GM11168 (cell line): Measurements from ENCODE around the gene NPIPB2.
"Not testable (repeated sequence)": the region's sequence is repeated elsewhere in the genome, so short reads cannot be mapped to it uniquely, and the experiment has no call there.

Source experiments
- in situ Hi-C: fragments of 300-500 bp; cut with MboI; formaldehyde crosslinking; loops from one replicate; pipeline ENCODE4 v1.12.0; 2022; ENCODE audit warnings: low sequenced_read_pairs; ENCODE audit not compliant: unreplicated experiment

Gene NPIPB2

DNA sequence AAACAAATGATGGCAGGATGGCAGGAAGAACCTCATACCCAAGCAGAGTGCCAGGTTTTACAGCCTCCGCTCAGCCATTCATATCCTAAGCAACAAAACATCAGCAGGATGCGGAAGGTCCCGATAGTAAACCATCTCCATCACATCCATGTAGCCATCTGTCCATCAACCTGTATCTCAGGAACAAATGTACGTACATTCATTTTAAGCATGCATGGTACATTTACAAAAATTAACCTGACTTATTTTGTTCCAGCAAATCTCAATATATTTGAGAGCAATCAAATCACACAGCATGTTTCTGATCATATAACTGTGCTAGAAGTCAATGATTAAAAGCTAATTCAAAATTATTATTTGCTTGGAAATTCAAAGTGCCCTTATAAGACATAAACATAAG, at the start of gene NPIPB2:
Gene NPIPB2 (minus strand): TSS at position 101 of the 400 bp plus-strand sequence. CDS start 0 bp downstream, at position 101.
- in situ Hi-C loops, result not testable (repeated sequence)

DNA sequence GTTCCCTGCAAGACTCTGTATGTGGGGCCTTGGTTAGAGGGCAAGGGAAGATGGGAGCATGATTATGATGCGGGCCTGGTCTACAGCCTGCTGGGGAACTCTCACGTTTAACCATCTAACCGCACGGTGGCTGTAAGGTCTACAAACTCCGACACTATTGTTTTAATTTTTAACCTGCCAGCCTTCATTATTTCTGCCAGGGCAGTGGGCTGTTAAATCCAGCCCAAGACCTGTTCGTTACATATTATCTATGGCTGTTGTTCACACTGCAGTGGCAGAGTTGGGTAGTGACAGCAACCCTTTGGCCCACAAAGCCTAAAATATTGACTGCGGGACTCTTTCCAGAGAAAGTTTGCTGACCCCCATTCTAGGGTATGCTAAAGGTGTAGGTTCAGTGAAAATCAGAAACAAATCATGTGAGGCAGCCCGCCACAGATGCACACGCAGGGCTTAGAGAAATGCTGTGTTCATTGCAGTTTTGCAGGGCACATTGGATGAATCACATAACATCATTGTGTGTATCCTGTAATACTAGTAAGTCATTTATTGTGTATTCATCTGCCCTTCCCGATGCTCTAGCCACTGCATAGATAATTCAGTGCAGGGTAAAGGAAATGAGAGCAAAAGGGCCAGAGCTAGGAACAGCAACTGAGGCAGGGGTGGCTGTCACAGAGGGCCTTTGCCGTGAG, 49.0 kb upstream of the NPIPB2 start:
- in situ Hi-C loops, result no loop called here

DNA sequence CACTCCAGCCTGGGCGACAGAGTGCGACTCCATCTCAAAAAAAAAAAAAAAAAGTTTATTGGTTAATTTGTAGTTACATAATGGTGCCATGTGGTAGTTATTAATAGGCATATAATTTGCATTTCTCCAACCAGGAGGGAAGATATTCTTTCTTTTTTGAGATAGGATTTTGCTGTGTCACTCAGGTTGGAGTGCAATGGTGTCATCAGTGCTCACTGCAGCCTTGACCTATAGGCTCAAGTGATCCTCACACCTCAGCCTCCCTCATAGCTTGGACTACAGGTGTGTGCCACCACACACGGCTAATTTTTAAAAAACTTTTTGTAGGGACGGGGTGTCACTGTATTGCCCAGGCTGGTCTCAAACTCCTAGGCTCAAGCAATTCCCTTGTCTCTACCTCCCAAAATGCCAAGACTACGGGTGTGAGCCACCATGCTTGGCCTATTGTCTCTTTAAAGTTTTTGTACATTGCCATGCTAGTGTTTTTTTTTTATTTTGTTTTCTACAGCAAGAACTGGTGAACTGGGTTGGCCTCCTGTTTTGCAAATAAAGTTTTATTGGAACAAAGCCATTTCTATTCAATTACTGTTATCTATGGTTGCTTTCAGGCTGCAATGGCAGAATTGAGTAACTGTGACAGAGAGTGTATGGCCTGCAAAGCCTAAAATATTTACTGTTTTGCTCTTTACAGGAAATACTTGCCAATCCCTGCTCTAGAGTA, 46.6 kb upstream of the NPIPB2 start:
- in situ Hi-C loops, result no loop called here

DNA sequence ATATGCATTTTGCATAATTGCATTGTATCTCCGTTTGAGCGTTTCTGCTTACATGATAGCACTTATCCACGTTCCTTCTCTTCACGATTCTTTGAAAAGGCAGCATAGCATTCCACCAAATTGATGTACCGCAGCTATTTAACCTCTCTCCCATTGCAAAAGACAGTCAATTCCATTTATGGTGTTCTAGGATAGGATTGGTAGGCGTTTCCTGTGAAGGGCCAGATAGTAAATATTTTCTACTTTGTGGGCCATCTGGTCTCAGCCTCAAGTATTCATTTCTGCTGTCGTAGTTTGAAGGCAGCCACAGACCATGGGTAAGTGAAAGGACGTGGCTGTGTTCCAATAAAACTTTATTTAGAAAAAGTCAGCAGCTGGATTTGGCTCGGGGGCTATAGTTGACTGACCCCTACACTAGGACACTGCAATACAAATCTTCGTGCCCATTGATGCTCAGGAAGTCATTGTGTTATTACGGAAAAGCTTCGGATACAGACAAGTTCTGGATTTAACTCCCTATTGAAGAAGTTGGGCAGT, 44.7 kb upstream of the NPIPB2 start:
- in situ Hi-C loops, result no loop called here

DNA sequence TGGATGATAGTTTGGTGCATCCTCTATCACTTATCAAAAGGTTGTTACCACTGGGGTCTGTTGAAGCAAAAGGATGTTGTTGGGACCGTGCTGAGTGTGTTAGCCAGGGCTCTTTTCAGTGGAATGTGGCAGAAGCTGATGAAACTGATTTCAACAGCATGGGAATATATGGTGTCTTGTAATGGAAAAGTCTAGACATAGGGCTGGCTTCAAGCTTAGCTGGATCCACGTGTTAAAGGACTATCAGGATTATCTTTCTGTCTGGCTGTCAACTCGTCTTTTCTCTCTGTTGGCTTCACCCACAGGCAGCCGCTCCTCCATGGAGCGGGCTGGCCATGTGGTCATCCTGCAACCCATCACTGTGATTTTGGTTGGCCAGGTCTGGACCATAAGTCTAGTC, 43.4 kb upstream of the NPIPB2 start:
- in situ Hi-C loops, result no loop called here

DNA sequence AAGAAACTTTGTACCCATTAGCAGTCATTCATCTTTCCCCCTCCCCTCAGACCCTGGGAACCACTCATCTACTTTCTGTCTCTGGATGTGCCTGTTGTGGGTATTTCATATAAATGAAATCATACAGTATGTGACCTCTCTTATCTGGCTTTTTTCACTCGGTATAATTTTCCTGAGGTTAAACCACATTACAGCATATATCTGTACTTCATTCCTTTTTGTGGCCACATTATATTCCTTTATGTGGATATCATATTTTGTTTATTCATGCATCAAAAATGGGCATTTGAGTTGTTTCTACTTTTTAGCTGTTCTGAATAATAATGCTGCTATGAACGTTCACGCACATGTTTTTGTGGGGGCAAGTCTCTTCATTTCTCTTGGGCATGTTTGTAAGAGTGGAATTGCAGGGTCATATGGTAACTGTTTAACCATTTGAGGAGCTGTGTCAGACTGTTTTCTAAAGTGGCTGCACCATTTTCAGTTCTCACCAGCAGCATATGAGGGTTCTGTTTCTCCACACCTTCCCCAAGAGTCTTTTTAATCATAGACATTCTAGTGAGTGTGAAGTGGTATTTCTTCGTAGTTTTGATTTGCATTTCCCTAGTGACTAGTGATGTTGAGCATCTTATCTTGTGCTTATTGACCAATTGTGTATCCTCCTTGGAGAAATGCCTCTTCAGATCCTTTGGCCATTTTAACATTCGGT, 38.4 kb upstream of the NPIPB2 start:
- in situ Hi-C loops, result no loop called here

DNA sequence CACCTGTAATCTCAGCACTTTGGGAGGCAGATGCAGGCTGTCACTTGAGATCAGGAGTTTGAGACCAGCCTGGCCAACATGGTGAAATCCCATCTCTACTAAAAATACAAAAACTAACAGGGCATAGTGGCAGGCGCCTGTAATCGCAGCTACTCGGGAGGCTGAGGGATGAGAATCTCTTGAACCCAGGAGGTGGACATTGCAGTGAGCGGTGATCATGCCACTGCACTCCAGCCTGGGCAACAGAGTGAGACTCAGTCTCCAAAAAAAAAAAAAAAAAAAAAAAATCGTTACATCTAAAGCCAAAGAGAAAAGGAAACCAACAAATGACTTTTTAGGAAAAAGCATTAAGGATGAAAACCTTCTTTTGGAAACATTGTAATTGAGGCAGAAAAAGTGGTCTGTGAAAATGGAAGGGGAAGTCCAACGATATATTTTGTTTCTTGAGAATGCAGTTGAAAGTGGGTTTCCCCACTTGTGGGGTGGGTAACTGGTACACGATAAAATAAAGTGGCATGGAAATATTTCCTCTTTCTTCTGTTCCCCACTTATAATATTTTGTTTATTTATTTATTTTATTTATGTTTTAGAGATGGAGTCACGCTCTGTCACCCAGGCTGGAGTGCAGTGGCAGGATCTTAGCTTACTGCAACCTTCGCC, 37.3 kb upstream of the NPIPB2 start:
- in situ Hi-C loops, result no loop called here

DNA sequence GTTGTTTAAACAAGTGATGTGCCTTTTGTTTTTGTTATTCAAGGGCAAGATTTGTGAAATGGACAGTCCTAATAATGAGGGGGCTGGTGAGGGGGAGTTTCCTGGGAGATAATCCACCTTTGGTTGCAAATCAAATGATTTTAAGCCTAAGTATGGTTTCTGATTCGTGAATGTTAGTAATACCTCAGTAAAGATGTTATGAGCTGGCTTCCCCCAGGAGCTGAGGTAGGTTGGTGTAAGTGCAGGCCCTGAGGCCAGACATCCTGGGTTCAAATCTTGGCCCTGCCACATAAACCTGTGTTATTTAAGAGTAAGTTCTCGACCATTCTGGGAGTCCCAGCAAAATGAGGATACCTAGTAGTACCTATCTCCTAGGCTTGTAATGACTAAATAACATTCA, 36.2 kb upstream of the NPIPB2 start:
- in situ Hi-C loops, result no loop called here

DNA sequence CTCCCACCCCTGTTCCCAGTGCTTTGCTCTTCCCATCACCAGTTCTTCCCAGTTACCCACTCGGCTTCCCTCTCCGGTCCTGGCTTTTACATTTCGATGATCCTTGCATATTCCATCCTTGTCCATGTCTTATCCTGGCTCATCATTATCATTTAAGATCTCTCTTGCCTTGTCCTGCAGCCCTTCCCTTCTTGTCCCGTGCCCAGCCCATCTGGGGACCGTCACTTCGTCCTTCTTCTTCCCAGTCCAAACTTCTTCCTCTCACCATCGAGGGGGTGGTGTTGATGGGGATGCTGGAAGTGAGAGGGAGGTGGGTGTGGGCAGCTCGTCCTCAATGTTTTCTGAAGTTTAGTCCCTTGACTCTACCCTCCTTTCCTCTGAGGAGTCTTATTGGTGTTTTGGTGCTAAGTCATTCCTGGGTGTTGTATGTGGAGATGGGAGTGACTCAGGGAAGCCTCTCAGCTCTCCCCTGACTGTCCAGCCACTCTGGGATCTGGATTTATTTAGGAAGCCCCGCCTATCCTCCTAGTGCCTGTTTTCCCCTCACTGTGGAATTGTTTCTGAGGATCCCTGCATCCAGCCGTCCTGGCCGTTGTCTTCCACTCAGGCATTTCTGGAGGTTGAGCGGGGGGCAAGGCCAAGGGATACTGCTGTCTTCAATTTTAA, 35.7 kb upstream of the NPIPB2 start:
- in situ Hi-C loops, result no loop called here

DNA sequence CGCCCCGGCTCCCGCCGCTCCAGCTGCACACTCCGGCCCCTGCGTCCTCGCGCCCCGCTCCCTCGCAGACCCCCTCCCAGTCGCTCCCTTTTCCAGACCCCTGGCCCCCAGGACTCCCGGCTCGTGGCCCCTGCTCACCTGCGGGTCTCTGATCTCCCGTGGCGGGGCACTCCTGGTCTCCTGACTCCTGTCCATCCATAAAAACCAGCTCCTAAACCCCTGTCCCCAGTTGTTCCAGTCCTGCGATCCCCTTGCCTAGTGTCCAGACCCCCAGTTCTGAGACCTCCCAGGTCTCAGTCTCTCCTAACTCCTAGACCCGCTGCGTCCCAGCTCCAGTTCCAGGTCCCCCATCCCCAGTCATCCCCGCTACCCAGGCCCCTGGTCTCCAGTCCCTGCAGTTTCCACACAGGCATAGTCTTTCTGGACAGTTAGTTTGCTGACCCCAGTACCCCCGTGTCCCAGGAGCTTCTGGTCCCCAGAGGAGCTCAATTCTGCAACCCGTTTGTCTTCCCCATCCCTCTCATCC, 35.1 kb upstream of the NPIPB2 start:
- in situ Hi-C loops, result no loop called here

DNA sequence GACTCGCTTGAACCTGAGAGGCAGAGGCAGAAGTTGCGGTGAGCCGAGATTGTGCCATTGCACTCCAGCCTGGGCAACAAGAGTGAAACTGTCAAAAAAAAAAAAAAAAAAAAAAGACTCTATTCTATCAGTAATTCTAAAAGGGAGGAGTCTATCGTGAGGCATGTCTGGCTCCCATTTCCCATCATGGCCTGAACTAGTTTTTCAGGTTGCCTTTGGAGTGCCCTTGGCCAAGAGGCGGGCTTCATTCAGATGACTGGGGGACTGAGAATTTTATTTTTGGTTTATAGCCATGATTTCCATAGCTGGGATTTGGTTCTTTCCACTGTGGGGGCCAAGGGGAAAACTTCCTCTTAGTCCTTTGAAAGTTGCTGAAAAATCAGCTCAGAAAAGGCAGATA, 31.2 kb upstream of the NPIPB2 start:
- in situ Hi-C loops, result no loop called here

DNA sequence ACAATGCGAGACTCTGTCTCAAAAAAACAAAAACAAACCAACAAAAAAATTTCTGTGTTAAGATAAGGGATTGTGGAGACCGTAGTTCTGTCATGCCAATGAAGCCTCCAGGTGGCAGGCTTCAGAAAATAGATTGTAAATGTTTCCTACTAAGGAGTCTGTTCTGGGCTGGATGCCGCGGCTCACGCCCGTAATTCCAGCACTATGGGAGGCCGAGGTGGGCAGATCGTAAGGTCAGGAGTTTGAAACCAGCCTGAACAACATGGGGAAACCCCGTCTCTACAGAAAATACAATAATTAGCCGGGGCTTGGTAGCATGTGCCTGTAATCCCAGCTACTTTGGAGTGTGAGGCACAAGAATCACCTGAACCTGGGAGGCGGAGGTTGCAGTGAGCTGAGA, 30.3 kb upstream of the NPIPB2 start:
- in situ Hi-C loops, result no loop called here

DNA sequence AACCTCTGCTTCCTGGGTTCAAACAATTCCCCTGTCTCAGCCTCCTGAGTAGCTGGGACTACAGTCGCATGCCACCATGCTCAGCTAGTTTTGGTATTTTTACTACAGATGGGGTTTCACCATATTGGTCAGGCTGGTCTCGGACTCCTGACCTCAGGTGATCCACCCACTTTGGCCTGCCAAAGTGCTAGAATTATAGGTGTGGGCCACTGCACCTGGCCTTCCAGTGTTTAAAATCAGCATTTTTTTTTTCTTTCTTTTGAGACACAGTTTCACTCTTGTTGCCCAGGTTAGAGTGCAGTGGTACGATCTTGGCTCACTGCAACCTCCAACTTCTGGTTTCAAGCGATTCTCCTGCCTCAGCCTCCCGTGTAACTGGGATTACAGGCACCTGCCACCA, 28.4 kb upstream of the NPIPB2 start:
- in situ Hi-C loops, result not testable (repeated sequence)

DNA sequence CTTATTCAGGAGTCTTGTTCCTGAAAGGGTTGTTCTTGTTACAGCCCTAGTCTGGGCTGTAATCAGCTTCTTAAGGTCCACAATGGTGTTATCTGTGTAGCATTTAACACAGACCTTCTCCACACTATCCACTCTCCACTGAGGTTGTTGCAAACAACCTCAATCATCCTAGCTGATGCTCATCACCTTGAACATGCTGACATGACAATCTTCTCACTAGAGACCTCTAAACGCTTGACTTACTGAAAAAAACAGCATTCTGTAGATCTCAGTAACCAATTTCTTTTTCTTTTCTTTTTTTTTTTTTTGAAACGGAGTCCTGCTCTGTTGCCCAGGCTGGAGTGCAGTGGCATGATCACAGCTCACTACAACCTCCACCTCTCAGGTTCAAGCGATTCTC, 26.7 kb upstream of the NPIPB2 start:
- in situ Hi-C loops, result no loop called here

DNA sequence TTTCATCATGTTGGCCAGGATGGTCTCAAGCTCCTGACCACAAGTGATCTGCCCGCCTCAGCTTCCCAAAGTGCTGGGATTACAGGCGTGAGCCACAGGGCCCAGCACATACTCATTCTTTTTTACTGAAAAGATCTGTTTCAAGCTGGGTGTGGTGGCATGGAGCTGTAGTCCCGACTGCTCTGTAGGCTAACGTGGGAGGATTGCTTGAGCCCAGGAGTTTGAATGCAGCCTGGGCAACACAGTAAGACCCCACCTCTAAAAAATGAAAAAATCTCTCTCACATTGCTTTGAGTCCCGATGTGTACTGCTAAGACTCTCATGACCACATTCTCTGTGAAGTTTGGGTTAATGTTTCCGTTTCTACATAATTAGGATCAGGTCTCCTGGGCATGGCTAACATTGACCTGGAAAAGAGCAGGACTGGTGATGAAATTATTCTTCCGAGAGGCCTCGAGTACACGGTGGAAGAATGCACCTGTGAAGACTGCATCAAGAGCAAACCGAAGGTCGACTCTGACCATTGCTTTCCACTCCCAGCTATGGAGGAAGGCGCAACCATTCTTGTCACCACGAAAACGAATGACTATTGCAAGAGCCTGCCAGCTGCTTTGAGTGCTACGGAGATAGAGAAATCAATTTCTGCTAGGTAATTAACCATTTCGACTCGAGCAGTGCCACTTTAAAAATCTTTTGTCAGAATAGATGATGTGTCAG, 25.5 kb upstream of the NPIPB2 start:
- in situ Hi-C loops, result no loop called here

DNA sequence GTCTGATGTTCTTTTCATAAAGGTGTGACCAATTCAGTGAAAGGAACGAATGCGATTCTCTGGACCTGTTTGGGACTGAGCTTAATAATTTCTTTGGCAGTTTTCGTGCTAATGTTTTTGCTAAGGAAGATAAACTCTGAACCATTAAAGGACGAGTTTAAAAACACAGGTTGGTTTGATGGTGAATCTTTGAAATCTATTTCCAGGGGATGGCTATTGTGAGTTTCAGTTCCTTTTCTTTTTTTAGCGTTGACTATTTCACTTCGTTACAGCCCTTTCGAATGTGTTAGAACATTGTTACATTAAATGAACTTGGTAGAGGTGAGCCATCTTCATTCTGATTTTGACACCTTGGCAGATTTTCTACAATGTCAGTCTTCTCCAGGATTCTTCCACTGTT, 24.3 kb upstream of the NPIPB2 start:
- in situ Hi-C loops, result no loop called here

DNA sequence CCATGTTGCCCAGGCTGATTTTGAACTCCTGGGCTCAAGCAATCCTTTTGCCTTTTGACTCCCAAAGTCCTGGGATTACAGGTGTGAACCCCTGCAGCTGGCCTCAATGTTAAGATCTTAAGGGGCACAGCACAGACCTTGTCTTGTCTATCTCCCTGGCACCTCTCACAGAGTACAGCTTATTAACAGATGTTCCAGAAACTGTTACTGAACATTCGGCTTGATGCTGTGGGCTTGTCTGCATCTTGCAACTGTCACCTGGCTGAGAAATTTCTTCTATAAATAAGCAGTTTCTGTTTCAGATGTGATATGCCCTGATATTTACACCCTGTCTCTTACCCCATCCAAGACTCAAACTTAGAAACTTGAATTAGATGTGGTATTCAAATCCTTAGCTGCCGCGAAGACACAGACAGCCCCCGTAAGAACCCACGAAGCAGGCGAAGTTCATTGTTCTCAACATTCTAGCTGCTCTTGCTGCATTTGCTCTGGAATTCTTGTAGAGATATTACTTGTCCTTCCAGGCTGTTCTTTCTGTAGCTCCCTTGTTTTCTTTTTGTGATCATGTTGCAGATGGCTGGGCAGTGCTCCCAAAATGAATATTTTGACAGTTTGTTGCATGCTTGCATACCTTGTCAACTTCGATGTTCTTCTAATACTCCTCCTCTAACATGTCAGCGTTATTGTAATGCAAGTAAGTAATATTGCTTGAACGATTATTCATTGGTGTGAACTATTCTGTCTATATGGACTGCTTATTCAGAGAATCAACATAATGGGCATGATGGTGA, 23.1 kb upstream of the NPIPB2 start, which contains the start of gene TNFRSF17:
Gene TNFRSF17 (plus strand): TSS at position 450 of the 791 bp plus-strand sequence. CDS start 115 bp downstream, at position 565.
- in situ Hi-C loops, result no loop called here

DNA sequence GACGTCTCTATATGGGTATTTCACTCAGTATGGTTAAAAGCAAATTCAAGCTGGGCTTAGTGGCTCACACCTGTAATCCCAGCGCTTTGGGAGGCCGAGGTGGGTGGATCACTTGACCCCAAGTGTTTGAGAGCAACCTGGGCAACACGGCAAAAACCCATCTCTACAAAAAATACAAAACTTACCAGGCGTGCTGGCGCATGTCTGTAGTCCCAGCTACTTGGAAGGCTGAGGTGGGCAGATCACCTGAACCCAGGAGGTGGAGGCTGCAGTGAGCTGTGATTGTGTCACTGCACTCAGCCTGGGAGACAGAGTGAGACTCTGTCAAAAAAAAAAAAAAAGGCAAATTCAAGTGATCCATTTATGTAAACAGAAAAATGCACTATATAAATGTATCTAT, 21.9 kb upstream of the NPIPB2 start:
- in situ Hi-C loops, result no loop called here
